ENCODE data around the gene PDE2A. TPM values are rescaled to one million over a fixed set of nuclear protein-coding genes. Genes with fewer than 3 reads are reported as not detected.

Gene PDE2A
- total RNA-seq, 1 donor from 2014 or later: 65.9 TPM

DNA sequence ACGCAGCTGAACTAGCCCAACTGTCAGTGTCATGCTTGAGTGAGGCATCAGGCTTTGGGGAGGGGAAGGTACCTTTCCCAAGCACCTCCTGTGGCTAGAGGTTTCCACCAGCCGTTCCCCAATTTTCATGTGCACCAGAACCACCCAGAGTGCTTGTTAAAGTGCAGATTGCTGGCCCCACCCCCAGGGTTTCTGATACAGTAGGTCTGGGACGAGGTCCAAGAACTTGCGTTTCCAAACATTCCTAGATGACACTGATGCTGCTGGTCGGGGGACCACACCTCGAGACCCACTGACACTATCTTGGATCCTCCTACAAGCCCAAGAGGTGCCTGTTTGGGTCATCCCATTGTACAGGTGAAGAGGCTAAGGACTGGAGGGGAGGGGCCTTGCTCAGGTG is 59.8 kb downstream of the PDE2A start:
- Mint-ChIP-seq H3K27me3 (ENCODE audit: unreplicated experiment) (peaks cover 23% of the 10 kb centered on the region), H3K4me1 (ENCODE audit: unreplicated experiment) (peaks cover 23% of the 10 kb centered on the region), H3K9me3 (ENCODE audit: unreplicated experiment) (no peaks in the 10 kb centered on the region), H3K36me3 (ENCODE audit: low read depth, unreplicated experiment) (peaks cover 8% of the 10 kb centered on the region), H3K27ac (ENCODE audit: unreplicated experiment) (no peak overlapping the region), H3K4me3 (ENCODE audit: unreplicated experiment) (no peak overlapping the region)
- no peak for TF ChIP-seq CTCF (IDR thresholded peaks at IDR 0.05; ENCODE audit: unreplicated experiment)
- DNase-seq (ENCODE audit: low spot score): no peak

DNA sequence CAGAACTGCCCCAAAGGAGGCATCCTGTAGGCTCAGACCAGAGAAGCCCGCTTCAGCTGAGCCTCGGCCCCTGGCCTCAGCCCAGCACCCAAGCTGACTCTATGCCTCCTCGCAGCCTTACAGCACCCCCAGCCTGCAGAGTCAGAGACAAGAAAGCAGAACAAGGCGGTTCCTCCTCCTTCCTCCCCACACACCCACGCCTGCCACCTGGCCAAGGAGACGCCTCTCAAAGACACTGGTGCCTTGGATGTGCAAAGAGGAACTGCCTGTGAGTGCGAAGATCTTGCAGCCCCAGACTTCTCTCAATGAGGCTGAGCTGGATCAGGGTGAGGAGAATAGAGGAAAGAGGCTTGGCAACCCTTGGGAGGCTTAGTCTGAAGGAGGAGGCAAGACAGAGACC is 60.2 kb downstream of the PDE2A start:
- peaks cover 8% of the 10 kb centered on the region for H3K36me3 Mint-ChIP-seq (ENCODE audit: low read depth, unreplicated experiment)
- peaks cover 23% of the 10 kb centered on the region for H3K27me3 Mint-ChIP-seq (ENCODE audit: unreplicated experiment)
- TF ChIP-seq CTCF (IDR thresholded peaks at IDR 0.05; ENCODE audit: unreplicated experiment): no peak
- H3K4me1 Mint-ChIP-seq (ENCODE audit: unreplicated experiment): peaks cover 19% of the 10 kb centered on the region
- no peak for DNase-seq (ENCODE audit: low spot score)
- no peak overlapping the region for H3K4me3 Mint-ChIP-seq (ENCODE audit: unreplicated experiment)
- H3K9me3 Mint-ChIP-seq (ENCODE audit: unreplicated experiment): no peaks in the 10 kb centered on the region
- no peak overlapping the region for H3K27ac Mint-ChIP-seq (ENCODE audit: unreplicated experiment)

GRCh38 chr11:72613450-72613849 is 60.8 kb downstream of the PDE2A start:
- no peaks in the 10 kb centered on the region for H3K9me3 Mint-ChIP-seq (ENCODE audit: unreplicated experiment)
- H3K27ac Mint-ChIP-seq (ENCODE audit: unreplicated experiment): peak overlapping the region; percentile 20
- H3K27me3 Mint-ChIP-seq (ENCODE audit: unreplicated experiment): peaks cover 23% of the 10 kb centered on the region
- TF ChIP-seq CTCF (IDR thresholded peaks at IDR 0.05; ENCODE audit: unreplicated experiment): no peak
- H3K4me3 Mint-ChIP-seq (ENCODE audit: unreplicated experiment): no peak overlapping the region
- DNase-seq (ENCODE audit: low spot score): no peak
- H3K4me1 Mint-ChIP-seq (ENCODE audit: unreplicated experiment): peaks cover 14% of the 10 kb centered on the region
- H3K36me3 Mint-ChIP-seq (ENCODE audit: low read depth, unreplicated experiment): peaks cover 4% of the 10 kb centered on the region

DNA sequence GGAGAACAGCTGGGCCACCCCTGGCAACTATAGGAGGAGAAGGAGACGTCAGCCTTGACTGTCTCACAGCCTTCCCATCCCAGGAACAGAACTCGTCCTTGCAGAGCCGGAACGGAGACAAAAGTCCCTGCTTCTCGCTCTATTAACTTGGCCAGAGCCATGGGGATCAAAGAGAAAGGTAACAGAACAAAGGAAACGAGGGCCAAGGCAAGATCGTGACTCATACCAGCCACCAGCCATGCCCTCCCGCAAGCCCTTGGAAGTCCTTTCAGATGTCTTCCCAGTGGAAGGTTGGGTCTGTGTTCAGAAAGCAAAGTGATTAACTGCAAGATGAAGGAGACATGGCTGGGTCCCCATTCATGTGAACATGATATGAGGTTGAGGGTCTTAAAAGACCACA is 64.7 kb downstream of the PDE2A start:
- DNase-seq (ENCODE audit: low spot score): no peak
- Mint-ChIP-seq H3K27ac (ENCODE audit: unreplicated experiment) (no peak overlapping the region), H3K36me3 (ENCODE audit: low read depth, unreplicated experiment) (peaks cover 8% of the 10 kb centered on the region), H3K4me1 (ENCODE audit: unreplicated experiment) (peaks cover 9% of the 10 kb centered on the region), H3K27me3 (ENCODE audit: unreplicated experiment) (peaks cover 22% of the 10 kb centered on the region), H3K9me3 (ENCODE audit: unreplicated experiment) (no peaks in the 10 kb centered on the region), H3K4me3 (ENCODE audit: unreplicated experiment) (no peak overlapping the region)
- no peak for TF ChIP-seq CTCF (IDR thresholded peaks at IDR 0.05; ENCODE audit: unreplicated experiment)

GRCh38 chr11:72609045-72609444 is 65.2 kb downstream of the PDE2A start:
- peak; percentile 53 for TF ChIP-seq CTCF (IDR thresholded peaks at IDR 0.05; ENCODE audit: unreplicated experiment)
- Mint-ChIP-seq H3K4me1 (ENCODE audit: unreplicated experiment) (peaks cover 13% of the 10 kb centered on the region), H3K36me3 (ENCODE audit: low read depth, unreplicated experiment) (peaks cover 8% of the 10 kb centered on the region), H3K27ac (ENCODE audit: unreplicated experiment) (no peak overlapping the region), H3K27me3 (ENCODE audit: unreplicated experiment) (peaks cover 19% of the 10 kb centered on the region), H3K4me3 (ENCODE audit: unreplicated experiment) (no peak overlapping the region), H3K9me3 (ENCODE audit: unreplicated experiment) (no peaks in the 10 kb centered on the region)
- no peak for DNase-seq (ENCODE audit: low spot score)
